HCT116 (cell line): ENCODE measurements around the gene HSF2BP. TPM values are rescaled to one million over a fixed set of nuclear protein-coding genes. Genes with fewer than 3 reads are reported as not detected.

Experiments
- ATAC-seq: fragments of 200-7000 bp; cut with Tn5 transposase; 2 replicates; pipeline ENCODE4 v1.9.1; 2020; ENCODE audit warnings: mild to moderate bottlenecking, moderate library complexity
- BruUV-seq: library from RNA; stranded (reverse); fragments of 400-500 nt; replicated peaks from 2 replicates; lab custom pipeline; 2021; lab: Mats Ljungman, UMichigan
- CTCF ChIA-PET: fragments of 300-600 bp; sonication (Branson Sonifier 250); formaldehyde crosslinking; loops from one replicate; lab custom pipeline; 2021; ENCODE audit warnings: antibody characterized with exemption; lab: Charles Lee
- POLR2A ChIA-PET: fragments of 300-600, 350-600 bp; sonication (Branson Sonifier 250); formaldehyde crosslinking; loops from one replicate; lab custom pipeline; 2021; ENCODE audit warnings: antibody characterized with exemption; lab: Charles Lee
- RAD21 ChIA-PET, 2 experiments: fragments of 300-600 bp; sonication (Branson Sonifier 250); formaldehyde crosslinking; loops; one replicate each; lab custom pipeline; 2023; ENCODE audit warnings: low total read pairs in 2 of 2; ENCODE audit not compliant: uncharacterized antibody in 2 of 2, unreplicated experiment in 2 of 2, low non-redundant PET in 1 of 2; lab: Charles Lee
- DNase-seq: peaks from one replicate; pipeline ENCODE4 v3.0.0-alpha.2; 2010; ENCODE audit warnings: low read depth, low spot score
- H2AFZ ChIP-seq: fragments of 200-600 bp; shearing (Covaris generic), sonication (generic); 2 replicates; pipeline ENCODE4 v1.6.1; 2017; ENCODE audit warnings: low read depth, mixed run types, mixed read lengths, antibody characterized with exemption, low read length; ENCODE audit not compliant: poor library complexity, severe bottlenecking
- H3K27ac ChIP-seq: 2 replicates; pipeline ENCODE4 v1.5.1; 2012; ENCODE audit warnings: low read depth, low read length
- H3K27me3 ChIP-seq: fragments of 200-600 bp; sonication (generic); 2 replicates; pipeline ENCODE4 v1.6.1; 2016; ENCODE audit warnings: mixed run types, low read length, mixed read lengths; ENCODE audit not compliant: insufficient read depth
- H3K36me3 ChIP-seq, 2 experiments: fragments of 200-500 bp in 1 of 2; fragments of 200-600 bp in 1 of 2; sonication (Bioruptor generic) in 1 of 2; sonication (generic) in 1 of 2; 2 replicates each; pipeline versions ENCODE4 v1.5.1 to v1.6.1; 2014 to 2016; ENCODE audit warnings: low read length in 2 of 2, inconsistent platforms in 1 of 2, mixed read lengths in 1 of 2, mixed run types in 1 of 2; ENCODE audit not compliant: insufficient read depth in 2 of 2, control insufficient read depth in 1 of 2
- H3K4me1 ChIP-seq, 2 experiments: fragments of 200-600 bp in 1 of 2; sonication (generic) in 1 of 2; 2 replicates each; pipeline versions ENCODE4 v1.5.1 to v1.6.1; 2012 to 2017; ENCODE audit warnings: low read length in 2 of 2, inconsistent platforms in 1 of 2, mild to moderate bottlenecking in 1 of 2, mixed read lengths in 1 of 2, mixed run types in 1 of 2, moderate library complexity in 1 of 2; ENCODE audit not compliant: insufficient read depth in 2 of 2, control insufficient read depth in 1 of 2
- H3K4me2 ChIP-seq: fragments of 200-600 bp; sonication (generic); 2 replicates; pipeline ENCODE4 v1.6.1; 2017; ENCODE audit warnings: mixed run types, low read length, mixed read lengths
- H3K4me3 ChIP-seq, 2 experiments: fragments of 200-600 bp in 1 of 2; sonication (generic) in 1 of 2; replicated peaks in 1 of 2; 2 replicates each; pipeline ENCODE4 v1.5.1; 2011 to 2016; ENCODE audit warnings: low read length in 2 of 2, control low read depth in 1 of 2, low read depth in 1 of 2, mild to moderate bottlenecking in 1 of 2, mixed read lengths in 1 of 2, mixed run types in 1 of 2
- H3K79me2 ChIP-seq: fragments of 200-600 bp; sonication (generic); 2 replicates; pipeline ENCODE4 v1.6.1; 2017; ENCODE audit warnings: mild to moderate bottlenecking, mixed run types, low read length, moderate library complexity, mixed read lengths; ENCODE audit not compliant: insufficient read depth
- H3K9ac ChIP-seq: fragments of 200-600 bp; sonication (generic); 2 replicates; pipeline ENCODE4 v1.6.1; 2016; ENCODE audit warnings: low read length, mixed read lengths
- H3K9me2 ChIP-seq: fragments of 200-600 bp; sonication (generic), shearing (Covaris generic); 2 replicates; pipeline ENCODE4 v1.6.1; 2017; ENCODE audit warnings: mixed run types, mild to moderate bottlenecking, moderate library complexity; ENCODE audit not compliant: insufficient read depth
- H3K9me3 ChIP-seq, 2 experiments: fragments of 200-500 bp in 1 of 2; fragments of 200-600 bp in 1 of 2; sonication (Bioruptor generic) in 1 of 2; sonication (generic) in 1 of 2; 2 replicates each; pipeline ENCODE4 v1.6.1; 2014 to 2017; ENCODE audit warnings: low read length in 2 of 2, mixed read lengths in 2 of 2, inconsistent platforms in 1 of 2, low read depth in 1 of 2, mild to moderate bottlenecking in 1 of 2, mixed run types in 1 of 2, moderate library complexity in 1 of 2; ENCODE audit not compliant: control insufficient read depth in 1 of 2, insufficient read depth in 1 of 2
- H4K20me1 ChIP-seq: fragments of 200-600 bp; sonication (generic), shearing (Covaris generic); 2 replicates; pipeline ENCODE4 v1.6.1; 2017; ENCODE audit warnings: mixed run types, mild to moderate bottlenecking, moderate library complexity; ENCODE audit not compliant: insufficient read depth
- CEBPB ChIP-seq: IDR thresholded peaks from 2 replicates; pipeline ENCODE4 v1.6.1; 2012; ENCODE audit warnings: low read depth
- EZH2 ChIP-seq: fragments of 200-600 bp; sonication (generic); IDR thresholded peaks from 2 replicates; pipeline ENCODE4 v1.6.1; 2017; ENCODE audit warnings: antibody characterized with exemption, mixed run types
- EZH2phosphoT487 ChIP-seq: fragments of 200-600 bp; IDR thresholded peaks from 2 replicates; pipeline ENCODE4 v1.6.1; 2018; ENCODE audit warnings: antibody characterized with exemption, borderline replicate concordance
- JUND ChIP-seq: IDR thresholded peaks from 2 replicates; pipeline ENCODE4 v1.6.1; 2012
- POLR2A ChIP-seq: IDR thresholded peaks from 2 replicates; pipeline ENCODE4 v1.7.0; 2011; ENCODE audit warnings: borderline replicate concordance; ENCODE audit not compliant: insufficient read depth, insufficient read length; ENCODE audit errors: extremely low read depth
- POLR2AphosphoS5 ChIP-seq: IDR thresholded peaks from 2 replicates; pipeline ENCODE4 v1.6.1; 2011; ENCODE audit warnings: mild to moderate bottlenecking, low read depth, low read length, moderate library complexity
- REST ChIP-seq: IDR thresholded peaks from 2 replicates; pipeline ENCODE4 v1.6.1; 2012; ENCODE audit warnings: low read depth
- YY1 ChIP-seq: IDR thresholded peaks from 2 replicates; pipeline ENCODE4 v1.6.1; 2011; ENCODE audit warnings: low read length, low read depth, moderate library complexity, mild to moderate bottlenecking; ENCODE audit not compliant: insufficient replicate concordance; ENCODE audit errors: extremely low read depth
- ZFX ChIP-seq: fragments of 450-650 bp; IDR thresholded peaks from 2 replicates; pipeline ENCODE4 v1.6.1; 2017
- intact Hi-C: fragments of 100-400 bp; cut with micrococcal nuclease; formaldehyde crosslinking; loops from 2 replicates; pipeline ENCODE4 v1.10.0; 2022
- total RNA-seq: library from RNA; stranded (reverse); gene quantifications from one replicate; pipeline ENCODE4 v1.2.1, GENCODE V29; 2021; ENCODE audit not compliant: unreplicated experiment

The HSF2BP gene
- total RNA-seq, 1 experiment from 2014 or later, result 0.59 TPM

- H3K4me3 ChIP-seq, result no peak overlapping the region
- no peak overlapping the region for H3K27ac ChIP-seq
- no peaks in the 10 kb centered on the region for H4K20me1 ChIP-seq
- POLR2A ChIA-PET, result no interaction called here
- H3K27me3 ChIP-seq, result no peaks in the 10 kb centered on the region
- intact Hi-C loops, result no loop called here
- H3K79me2 ChIP-seq, result no peaks in the 10 kb centered on the region
- RAD21 ChIA-PET, result no interaction called here
- ATAC-seq, result no peak
- no peaks in the 10 kb centered on the region for H3K36me3 ChIP-seq
- H3K9ac ChIP-seq, result no peak overlapping the region
- no peaks in the 10 kb centered on the region for H3K9me3 ChIP-seq
- no peak for DNase-seq
- CTCF ChIA-PET, result no interaction called here
- no peaks in the 10 kb centered on the region for H3K9me2 ChIP-seq
- H2AFZ ChIP-seq, result no peak overlapping the region
- TF ChIP-seq JUND, result no peak
- TF ChIP-seq EZH2, result no peak
- TF ChIP-seq YY1, result no peak
- TF ChIP-seq REST, result no peak
- TF ChIP-seq CEBPB, result no peak
- TF ChIP-seq POLR2A, result no peak
- no peak for TF ChIP-seq EZH2phosphoT487
- TF ChIP-seq POLR2AphosphoS5, result no peak
- no peak for TF ChIP-seq ZFX
- TF ChIP-seq, all 23 proteins: peak for 0
- H3K4me1 ChIP-seq, result peaks cover 15 to 19% of the 10 kb centered on the region in 2 experiments
- H3K4me2 ChIP-seq, result no peak overlapping the region
- BruUV-seq, result no TSS peak
Observed at GRCh38 chr21:43590194-43590593, 69.1 kb downstream of the HSF2BP start.
